Heart left ventricle (tissue), 16 donors: Measurements from ENCODE around the gene CCDC87. TPM values are rescaled to one million over a fixed set of nuclear protein-coding genes. Genes with fewer than 3 reads are reported as not detected.
A peak's percentile ranks its signal among the peaks of the same experiment; 100 is the strongest.

ENCODE experiments used
- ATAC-seq, 4 donors: fragments of 200-7000 bp; cut with Tn5 transposase; one replicate each; pipeline ENCODE4 v1.9.1; 2020 to 2022; ENCODE audit warnings: moderate library complexity in 4 of 4, mild to moderate bottlenecking in 3 of 4, moderate number of reproducible peaks in 1 of 4
- DNase-seq, 5 donors: peaks; one replicate each; pipeline ENCODE4 v3.0.0-alpha.2; 2020
- H3K27ac ChIP-seq, 12 donors: fragments of 200-600 bp; sonication (generic) in 4 of 12; one replicate each; pipeline versions ENCODE4 v1.5.0 to v1.8.0; 2016 to 2022; ENCODE audit warnings: mild to moderate bottlenecking in 2 of 12
- H3K27me3 ChIP-seq, 9 donors: fragments of 200-600 bp; sonication (generic) in 2 of 9; one replicate each; pipeline versions ENCODE4 v1.5.1 to v1.8.0; 2016 to 2022; ENCODE audit warnings: mild to moderate bottlenecking in 3 of 9
- H3K36me3 ChIP-seq, 9 donors: fragments of 200-600 bp; sonication (generic) in 2 of 9; one replicate each; pipeline versions ENCODE4 v1.5.0 to v1.8.0; 2018 to 2022; ENCODE audit warnings: mild to moderate bottlenecking in 2 of 9
- H3K4me1 ChIP-seq, 12 donors: fragments of 200-600 bp; sonication (generic) in 4 of 12; one replicate each; pipeline versions ENCODE4 v1.5.0 to v1.8.0; 2016 to 2022; ENCODE audit warnings: mild to moderate bottlenecking in 3 of 12
- H3K4me3 ChIP-seq, 12 donors: fragments of 200-600 bp; sonication (generic) in 4 of 12; one replicate each; pipeline versions ENCODE4 v1.5.0 to v1.8.0; 2017 to 2022; ENCODE audit warnings: mild to moderate bottlenecking in 9 of 12, moderate library complexity in 4 of 12
- H3K9me3 ChIP-seq, 12 donors: fragments of 200-600 bp; sonication (generic) in 4 of 12; one replicate each; pipeline versions ENCODE4 v1.5.0 to v1.8.0; 2016 to 2022; ENCODE audit warnings: mild to moderate bottlenecking in 1 of 12
- POLR2A ChIP-seq, 2 donors: fragments of 450-650 bp; IDR thresholded peaks; one replicate each; pipeline ENCODE4 v1.6.1; 2017; ENCODE audit warnings: antibody characterized with exemption in 2 of 2, mild to moderate bottlenecking in 2 of 2, moderate library complexity in 2 of 2
- WGBS, 4 donors: extraction: QIAGEN DNeasy Blood & Tissue Kit in 2 of 4; methylation state at CpG; one replicate each; pipeline versions ENCODE4 v1.1.5 to v1.1.7; 2013 to 2018; 5-methylcytosine and 5-hydroxymethylcytosine counted together
- intact Hi-C, 10 donors: fragments of 100-400 bp; cut with DNase I; formaldehyde crosslinking; loops; one replicate each; pipeline versions ENCODE4 v1.11.1 to v1.14.2; 2022
- polyA plus RNA-seq, 2 donors: library from polyadenylated mRNA; stranded (reverse); fragments of 200-250 nt; gene quantifications; one replicate each; pipeline ENCODE4 v1.2.3, GENCODE V29; 2013
- total RNA-seq, 9 donors: library from RNA; depleted of rRNA in 2 of 9; stranded (reverse); fragments of >200 nt in 2 of 9; fragmentation: NEBNext Ultra II Directional in 3 of 9; extraction: Animal tissue kit (Norgen Biotek cat#: 25700) in 3 of 9; gene quantifications; one replicate each; pipeline versions ENCODE4 v1.1.0 to v1.2.4, GENCODE V29; 2016 to 2023
- TF ChIP-seq, protein P1 (sequence below), 12 donors: fragments of 200-600 bp; sonication (generic) in 4 of 12; IDR thresholded peaks; one replicate each; pipeline versions ENCODE4 v1.5.0 to v1.8.0; 2018 to 2022; ENCODE audit warnings: antibody characterized with exemption in 12 of 12, mild to moderate bottlenecking in 5 of 12
- donor health status: ischemic (EF 13 %, LVEDD 7.1; RV severe dilation, severe dysfunction).
- donor health status: healthy with polysubstance abuse.
- donor health status: DM: no; HTN: yes; CAD: no.
- donor health status: DM: no; HTN: no; CAD: no.
- donor health status: ischemic (EF 25% LVEDD 6.9; RV normal size, moderate dysfunction).
- donor health status: ischemic (EF 25% LVEDD 5.7; RV mildly dilated, moderate dysfunction).
- donor health status: healthy.
- donor health status: DM: yes; HTN: yes; CAD: no.
- donor health status: ischemic (EF 35%, LVEDD 5.7; RV mildly dilated, moderate dysfunction).
- donor health status: nonischemic (EF 11% LVEDD 7.7; RV severe dilation, severe dysfunction).
- donor health status: DM: yes; HTN: yes; CAD: no.
- donor health status: PGD.
- donor health status: ischemic (EF 29% LVEDD 5.4; RV normal size, mild dysfunction).
- donor health status: nonischemic (EF 23%, LVEDD 6.1; RV moderate dilation, normal function).

CCDC87 gene
- total and polyA plus RNA-seq, 11 donors, result 0.14 to 0.63 (median 0.25) TPM

DNA sequence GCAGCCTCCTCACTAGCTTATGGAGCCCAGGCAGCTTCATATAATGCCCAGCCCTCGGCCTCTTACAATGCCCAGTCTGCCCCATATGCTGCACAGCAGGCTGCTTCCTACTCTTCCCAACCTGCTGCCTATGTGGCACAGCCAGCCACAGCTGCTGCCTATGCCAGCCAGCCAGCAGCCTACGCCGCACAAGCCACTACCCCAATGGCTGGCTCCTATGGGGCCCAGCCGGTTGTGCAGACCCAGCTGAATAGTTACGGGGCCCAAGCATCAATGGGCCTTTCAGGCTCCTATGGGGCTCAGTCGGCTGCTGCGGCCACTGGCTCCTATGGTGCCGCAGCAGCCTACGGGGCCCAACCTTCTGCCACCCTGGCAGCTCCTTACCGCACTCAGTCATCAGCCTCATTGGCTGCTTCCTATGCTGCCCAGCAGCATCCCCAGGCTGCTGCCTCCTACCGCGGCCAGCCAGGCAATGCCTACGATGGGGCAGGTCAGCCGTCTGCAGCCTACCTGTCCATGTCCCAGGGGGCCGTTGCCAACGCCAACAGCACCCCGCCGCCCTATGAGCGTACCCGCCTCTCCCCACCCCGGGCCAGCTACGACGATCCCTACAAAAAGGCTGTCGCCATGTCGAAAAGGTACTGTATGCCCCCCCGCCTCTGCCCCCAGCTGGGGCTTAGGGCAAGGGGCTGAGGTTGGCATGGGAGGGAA is 32.3 kb upstream of the CCDC87 start:
- intact Hi-C loops, result loop anchor here in 2 of 10 donors (10.0 kb wide), 1 partner anchor 50 kb away; the partner anchor contains the start of gene RBM4B (in 2 of the 2)
- H3K4me3 ChIP-seq, result no peak overlapping the region

DNA sequence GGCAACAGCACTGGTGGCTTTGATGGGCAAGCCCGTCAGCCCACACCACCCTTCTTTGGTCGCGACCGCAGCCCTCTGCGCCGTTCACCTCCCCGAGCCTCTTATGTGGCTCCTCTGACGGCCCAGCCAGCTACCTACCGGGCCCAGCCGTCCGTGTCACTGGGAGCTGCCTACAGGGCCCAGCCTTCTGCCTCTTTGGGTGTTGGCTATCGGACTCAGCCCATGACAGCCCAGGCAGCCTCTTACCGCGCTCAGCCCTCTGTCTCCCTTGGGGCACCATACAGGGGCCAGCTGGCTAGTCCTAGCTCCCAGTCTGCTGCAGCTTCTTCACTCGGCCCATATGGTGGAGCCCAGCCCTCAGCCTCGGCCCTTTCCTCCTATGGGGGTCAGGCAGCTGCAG is 31.6 kb upstream of the CCDC87 start:
- H3K4me1 ChIP-seq, result peaks cover 6 to 70% (median 57%) of the 10 kb centered on the region in 12 donors
- intact Hi-C loops, result loop anchor here in 2 of 10 donors (10.0 kb wide), 1 partner anchor 50 kb away; the partner anchor contains the start of gene RBM4B (in 2 of the 2)
- H3K36me3 ChIP-seq, result peaks cover 3 to 86% (median 76%) of the 10 kb centered on the region in 9 donors
- H3K9me3 ChIP-seq, result no peaks in the 10 kb centered on the region
- ATAC-seq, result peak in 2 of 4 donors; percentile 4 to 12
- no peak for DNase-seq
- no peak overlapping the region for H3K4me3 ChIP-seq
- peak overlapping the region in 1 of 12 donors; percentile 98 for H3K27ac ChIP-seq
- no peaks in the 10 kb centered on the region for H3K27me3 ChIP-seq
- TF ChIP-seq, protein P1, sequence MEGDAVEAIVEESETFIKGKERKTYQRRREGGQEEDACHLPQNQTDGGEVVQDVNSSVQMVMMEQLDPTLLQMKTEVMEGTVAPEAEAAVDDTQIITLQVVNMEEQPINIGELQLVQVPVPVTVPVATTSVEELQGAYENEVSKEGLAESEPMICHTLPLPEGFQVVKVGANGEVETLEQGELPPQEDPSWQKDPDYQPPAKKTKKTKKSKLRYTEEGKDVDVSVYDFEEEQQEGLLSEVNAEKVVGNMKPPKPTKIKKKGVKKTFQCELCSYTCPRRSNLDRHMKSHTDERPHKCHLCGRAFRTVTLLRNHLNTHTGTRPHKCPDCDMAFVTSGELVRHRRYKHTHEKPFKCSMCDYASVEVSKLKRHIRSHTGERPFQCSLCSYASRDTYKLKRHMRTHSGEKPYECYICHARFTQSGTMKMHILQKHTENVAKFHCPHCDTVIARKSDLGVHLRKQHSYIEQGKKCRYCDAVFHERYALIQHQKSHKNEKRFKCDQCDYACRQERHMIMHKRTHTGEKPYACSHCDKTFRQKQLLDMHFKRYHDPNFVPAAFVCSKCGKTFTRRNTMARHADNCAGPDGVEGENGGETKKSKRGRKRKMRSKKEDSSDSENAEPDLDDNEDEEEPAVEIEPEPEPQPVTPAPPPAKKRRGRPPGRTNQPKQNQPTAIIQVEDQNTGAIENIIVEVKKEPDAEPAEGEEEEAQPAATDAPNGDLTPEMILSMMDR (IDR thresholded peaks at IDR 0.05), result no peak
- no peak for TF ChIP-seq POLR2A (IDR thresholded peaks at IDR 0.05)
- 70 to 82% (median 76%) methylated on average over 16 of the region's 16 CpGs for WGBS, 4 donors

More for the DNA sequence above, 32.3 kb upstream of the CCDC87 start:
- H3K4me1 ChIP-seq, result peaks cover 6 to 64% (median 51%) of the 10 kb centered on the region in 12 donors
- H3K36me3 ChIP-seq, result peaks cover 3 to 93% (median 83%) of the 10 kb centered on the region in 9 donors
- 95 to 96% (median 96%) methylated on average over 9 to 26 of the region's 26 CpGs for WGBS, 4 donors
- ATAC-seq, result no peak
- H3K9me3 ChIP-seq, result no peaks in the 10 kb centered on the region
- TF ChIP-seq, protein P1 (IDR thresholded peaks at IDR 0.05), result no peak
- peak overlapping the region in 1 of 12 donors; percentile 98 for H3K27ac ChIP-seq
- no peaks in the 10 kb centered on the region for H3K27me3 ChIP-seq
- no peak for DNase-seq

DNA sequence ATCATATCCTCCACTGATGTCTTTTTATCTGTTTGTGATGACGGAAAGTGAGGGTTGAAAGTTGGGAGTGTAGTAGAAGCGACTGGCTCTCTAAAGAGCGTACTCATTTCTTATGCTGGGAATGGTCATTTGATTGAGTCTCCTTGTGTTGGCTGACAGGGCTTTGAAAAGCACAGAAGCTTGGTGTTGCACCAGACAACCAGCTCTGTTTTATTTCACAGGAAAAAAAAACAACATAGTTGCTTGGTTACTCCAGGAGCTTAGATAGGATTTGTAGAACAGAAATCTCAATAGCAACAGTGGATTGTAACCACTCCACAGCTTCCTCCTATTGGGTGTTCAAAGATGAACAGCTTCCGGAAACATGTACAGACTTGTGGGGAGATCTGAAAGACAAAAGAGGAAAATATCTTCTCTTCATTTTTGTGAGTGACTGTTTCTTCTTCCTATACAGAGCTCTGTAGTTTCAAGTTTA is 26.3 kb upstream of the CCDC87 start:
- no peak for DNase-seq
- ATAC-seq, result peak; percentile 5 to 31 (median 20)

More for the DNA sequence above, 26.3 kb upstream of the CCDC87 start:
- intact Hi-C loops, result loop anchor here in 1 of 10 donors (1.0 to 5.0 kb wide), 2 partner anchors 18 to 338 kb away; partner anchors contain the start of gene PC
- Histone ChIP-seq H3K9me3 (no peaks in the 10 kb centered on the region), H3K27me3 (no peaks in the 10 kb centered on the region), H3K4me1 (peaks cover 6 to 75% (median 62%) of the 10 kb centered on the region in 12 donors), H3K27ac (peak overlapping the region in 11 of 12 donors; percentile 23 to 98 (median 89)), H3K36me3 (peaks cover 0 to 33% (median 23%) of the 10 kb centered on the region in 9 donors), H3K4me3 (peak overlapping the region in 10 of 12 donors; percentile 75 to 98 (median 86))
- 29 to 45% (median 35%) methylated on average over 4 of the region's 4 CpGs for WGBS, 4 donors
- TF ChIP-seq, protein P1 (IDR thresholded peaks at IDR 0.05), result no peak
- no peak for TF ChIP-seq POLR2A (IDR thresholded peaks at IDR 0.05)
